Endothelial cell of umbilical vein (primary cell): ENCODE measurements around the gene MASP1. TPM values are rescaled to one million over a fixed set of nuclear protein-coding genes. Genes with fewer than 3 reads are reported as not detected.
A peak's percentile ranks its signal among the peaks of the same experiment; 100 is the strongest.

Experiments
- BruUV-seq: library from RNA; stranded (reverse); fragments of 400-500 nt; replicated peaks from 2 replicates; lab custom pipeline; 2021; lab: Mats Ljungman, UMichigan
- CTCF ChIA-PET: fragments of 300-600, 350-600 bp; sonication (Branson Sonifier 250); formaldehyde crosslinking; loops from one replicate; lab custom pipeline; 2021; ENCODE audit warnings: antibody characterized with exemption, inconsistent platforms; lab: Charles Lee
- POLR2A ChIA-PET: fragments of 300-600, 350-600 bp; sonication (Branson Sonifier 250); formaldehyde crosslinking; loops from one replicate; lab custom pipeline; 2021; ENCODE audit warnings: antibody characterized with exemption, inconsistent platforms; lab: Charles Lee
- DNase-seq: peaks from one replicate; pipeline ENCODE4 v3.0.0-alpha.2; 2011; ENCODE audit warnings: low read depth, low spot score
- FAIRE-seq: peaks from 2 replicates; lab custom pipeline; 2011; peaks lifted over from hg19 to GRCh38; lab: Jason Lieb, UNC
- H2AFZ ChIP-seq: 2 replicates; pipeline ENCODE4 v1.6.0; 2012; ENCODE audit warnings: low read depth, low read length, control low read depth, inconsistent platforms
- H3K27ac ChIP-seq: 2 replicates; pipeline ENCODE4 v1.5.1; 2011; ENCODE audit warnings: low read depth, mild to moderate bottlenecking, control low read depth, low read length, moderate library complexity; ENCODE audit not compliant: insufficient read depth
- H3K27me3 ChIP-seq, 2 experiments: 2 replicates each; pipeline versions ENCODE4 v1.6.0 to v1.6.1; 2011; ENCODE audit warnings: low read length in 2 of 2, mixed read lengths in 1 of 2; ENCODE audit not compliant: control insufficient read depth in 2 of 2, insufficient read depth in 2 of 2
- H3K36me3 ChIP-seq, 2 experiments: 2 replicates in 1 of 2; 3 replicates in 1 of 2; pipeline ENCODE4 v1.5.1; 2011; ENCODE audit warnings: low read length in 2 of 2, mild to moderate bottlenecking in 1 of 2, moderate library complexity in 1 of 2; ENCODE audit not compliant: control insufficient read depth in 2 of 2, insufficient read depth in 2 of 2; ENCODE audit errors: extremely low read depth in 1 of 2
- H3K4me1 ChIP-seq: 3 replicates; pipeline ENCODE4 v1.5.1; 2011; ENCODE audit warnings: mild to moderate bottlenecking, low read length; ENCODE audit not compliant: control insufficient read depth, insufficient read depth; ENCODE audit errors: extremely low read depth
- H3K4me2 ChIP-seq: 2 replicates; pipeline ENCODE4 v1.6.1; 2011; ENCODE audit warnings: low read length, control low read depth, mixed read lengths; ENCODE audit not compliant: insufficient read depth
- H3K4me3 ChIP-seq, 3 experiments: fragments of 200-600 bp in 1 of 3; sonication (generic), shearing (Covaris generic) in 1 of 3; replicated peaks in 1 of 3; 2 replicates each; pipeline ENCODE4 v1.5.1; 2011 to 2016; ENCODE audit warnings: control low read depth in 3 of 3, low read length in 3 of 3, mild to moderate bottlenecking in 2 of 3, inconsistent platforms in 1 of 3, low read depth in 1 of 3, moderate library complexity in 1 of 3; ENCODE audit not compliant: insufficient read depth in 1 of 3
- H3K79me2 ChIP-seq: 2 replicates; pipeline ENCODE4 v1.6.0; 2012; ENCODE audit warnings: low read length, inconsistent platforms; ENCODE audit not compliant: control insufficient read depth, insufficient read depth
- H3K9ac ChIP-seq: replicated peaks from 2 replicates; pipeline ENCODE3; 2011; ENCODE audit warnings: low read length, control low read depth; ENCODE audit not compliant: insufficient read depth; ENCODE audit errors: extremely low read depth
- H3K9me1 ChIP-seq: replicated peaks from 3 replicates; pipeline ENCODE4 v1.6.0; 2011; ENCODE audit warnings: mild to moderate bottlenecking, low read length; ENCODE audit not compliant: control insufficient read depth, insufficient read depth; ENCODE audit errors: extremely low read depth
- H3K9me3 ChIP-seq: replicated peaks from 2 replicates; pipeline ENCODE4 v1.5.1; 2012; ENCODE audit warnings: low read length, inconsistent platforms; ENCODE audit not compliant: control insufficient read depth, insufficient read depth
- H4K20me1 ChIP-seq: replicated peaks from 2 replicates; pipeline ENCODE3; 2011; ENCODE audit warnings: mild to moderate bottlenecking, low read length; ENCODE audit not compliant: control insufficient read depth, insufficient read depth; ENCODE audit errors: extremely low read depth
- EZH2 ChIP-seq: IDR thresholded peaks from 2 replicates; pipeline ENCODE4 v1.6.1; 2012; ENCODE audit warnings: borderline replicate concordance, low read depth, mild to moderate bottlenecking, moderate library complexity, low read length, inconsistent platforms; ENCODE audit not compliant: severe bottlenecking
- FOS ChIP-seq: IDR thresholded peaks from 2 replicates; pipeline ENCODE4 v1.6.1; 2011; ENCODE audit warnings: mild to moderate bottlenecking, low read length, moderate library complexity, borderline replicate concordance; ENCODE audit not compliant: insufficient read depth
- GATA2 ChIP-seq: IDR thresholded peaks from 2 replicates; pipeline ENCODE4 v1.7.0; 2011; ENCODE audit warnings: low read depth, mild to moderate bottlenecking, moderate library complexity, mixed read lengths, low read length; ENCODE audit not compliant: insufficient read length, insufficient read depth
- JUN ChIP-seq: IDR thresholded peaks from 2 replicates; pipeline ENCODE4 v1.6.1; 2011; ENCODE audit warnings: borderline replicate concordance, low read depth; ENCODE audit not compliant: insufficient read length, insufficient read depth
- MYC ChIP-seq: IDR thresholded peaks from one replicate; pipeline ENCODE4 v1.6.1; 2011; ENCODE audit warnings: mild to moderate bottlenecking, low read depth, low read length
- POLR2A ChIP-seq: IDR thresholded peaks from 2 replicates; pipeline ENCODE4 v1.6.1; 2012; ENCODE audit warnings: low read depth, mild to moderate bottlenecking, control low read depth, low read length
- POLR2AphosphoS5 ChIP-seq: IDR thresholded peaks from 2 replicates; pipeline ENCODE4 v1.6.1; 2012; ENCODE audit warnings: low read depth, mild to moderate bottlenecking, control low read depth, low read length, moderate library complexity; ENCODE audit not compliant: insufficient read depth
- dilution Hi-C: fragments of 300-500 bp; cut with MboI; formaldehyde crosslinking; loops from one replicate; pipeline ENCODE4 v1.15.0; 2019; ENCODE audit warnings: low sequenced_read_pairs; ENCODE audit not compliant: extremely low pct_ligation_motif_present
- intact Hi-C: fragments of 100-400 bp; cut with micrococcal nuclease; formaldehyde crosslinking; loops from one replicate; pipeline ENCODE4 v1.10.0; 2022
- polyA plus RNA-seq, 4 experiments: library from polyadenylated mRNA; depleted of rRNA in 3 of 4; stranded (reverse) in 3 of 4; unstranded in 1 of 4; fragments of >200 nt; gene quantifications; 2 replicates each; pipeline versions ENCODE4 v1.2.1 to v1.2.3, GENCODE V29; 2011 to 2012; ENCODE audit warnings: missing spikeins in 1 of 4
- total RNA-seq: library from RNA; stranded (reverse); gene quantifications from 2 replicates; pipeline ENCODE4 v1.2.3, GENCODE V29; 2021
- TF ChIP-seq, protein P1 (sequence below): IDR thresholded peaks from 2 replicates; pipeline ENCODE4 v1.6.1; 2011; ENCODE audit not compliant: insufficient read depth, insufficient read length
- TF ChIP-seq, protein P2 (sequence below), 2 donors: IDR thresholded peaks; 1 replicate in 1 of 2; 2 replicates in 1 of 2; pipeline ENCODE4 v1.5.1; 2011; ENCODE audit warnings: low read length in 2 of 2, mild to moderate bottlenecking in 2 of 2, moderate library complexity in 2 of 2, control low read depth in 1 of 2, inconsistent platforms in 1 of 2, low read depth in 1 of 2; ENCODE audit not compliant: insufficient read depth in 1 of 2; ENCODE audit errors: extremely low read depth in 1 of 2

Gene MASP1
- total and polyA plus RNA-seq, 2 donors (not counting 3 experiments of a cell fraction or from before 2014, with no cell fraction given), result 0.31 to 0.50 TPM

DNA sequence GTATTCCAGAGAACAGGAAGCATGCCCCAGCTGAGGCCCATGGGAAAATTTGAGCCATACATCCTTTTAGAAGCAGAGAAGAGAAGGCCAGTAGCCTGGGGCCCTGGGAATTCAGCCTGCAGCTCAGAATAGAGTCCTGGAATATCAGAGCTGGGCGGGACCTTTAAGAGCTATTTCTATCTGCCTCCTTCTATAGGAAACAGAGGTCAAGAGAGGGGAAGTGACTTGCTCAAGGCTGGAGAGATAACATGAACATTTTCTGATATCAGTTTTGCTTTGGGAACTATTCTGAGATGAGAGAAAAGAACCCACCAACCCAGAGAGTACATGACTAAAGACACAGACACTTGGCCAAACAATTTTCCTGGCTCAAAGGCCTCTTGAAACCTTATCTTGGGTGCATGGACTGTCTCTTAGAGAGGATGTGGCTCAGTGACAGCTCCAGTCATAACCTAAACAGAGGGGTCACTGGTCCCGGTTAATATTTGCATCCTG, 26.0 kb downstream of the MASP1 start:
- Histone ChIP-seq H3K36me3 (no peaks in the 10 kb centered on the region), H3K9ac (no peak overlapping the region), H3K9me1 (no peaks in the 10 kb centered on the region), H3K79me2 (no peaks in the 10 kb centered on the region), H4K20me1 (no peaks in the 10 kb centered on the region), H3K4me2 (peak overlapping the region; percentile 3), H3K4me1 (peaks cover 32% of the 10 kb centered on the region), H3K9me3 (no peaks in the 10 kb centered on the region), H3K27ac (peak overlapping the region; percentile 47), H3K4me3 (no peak overlapping the region), H3K27me3 (no peaks in the 10 kb centered on the region), H2AFZ (no peak overlapping the region)
- FAIRE-seq (peak; percentile 89), DNase-seq (peak; percentile 94)
- intact Hi-C loops, result loop anchor here (1.0 kb wide), 1 partner anchor 54 kb away; no protein-coding TSS in a partner anchor
- ChIA-PET CTCF (interaction anchor here (0.7 to 5.1 kb wide), 6 partner anchors 11 to 414 kb away, joined by 3 to 23 read pairs (median 4); no protein-coding TSS in a partner anchor), POLR2A (no interaction called here)
- TF ChIP-seq GATA2, result peak; percentile 97
- peak; percentile 67 for TF ChIP-seq POLR2AphosphoS5
- TF ChIP-seq FOS, result peak; percentile 67
- peak; percentile 39 for TF ChIP-seq POLR2A
- TF ChIP-seq JUN, result peak; percentile 35
- TF ChIP-seq EZH2, result no peak
- TF ChIP-seq, protein P1, sequence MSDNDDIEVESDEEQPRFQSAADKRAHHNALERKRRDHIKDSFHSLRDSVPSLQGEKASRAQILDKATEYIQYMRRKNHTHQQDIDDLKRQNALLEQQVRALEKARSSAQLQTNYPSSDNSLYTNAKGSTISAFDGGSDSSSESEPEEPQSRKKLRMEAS, result no peak
- TF ChIP-seq, protein P2, sequence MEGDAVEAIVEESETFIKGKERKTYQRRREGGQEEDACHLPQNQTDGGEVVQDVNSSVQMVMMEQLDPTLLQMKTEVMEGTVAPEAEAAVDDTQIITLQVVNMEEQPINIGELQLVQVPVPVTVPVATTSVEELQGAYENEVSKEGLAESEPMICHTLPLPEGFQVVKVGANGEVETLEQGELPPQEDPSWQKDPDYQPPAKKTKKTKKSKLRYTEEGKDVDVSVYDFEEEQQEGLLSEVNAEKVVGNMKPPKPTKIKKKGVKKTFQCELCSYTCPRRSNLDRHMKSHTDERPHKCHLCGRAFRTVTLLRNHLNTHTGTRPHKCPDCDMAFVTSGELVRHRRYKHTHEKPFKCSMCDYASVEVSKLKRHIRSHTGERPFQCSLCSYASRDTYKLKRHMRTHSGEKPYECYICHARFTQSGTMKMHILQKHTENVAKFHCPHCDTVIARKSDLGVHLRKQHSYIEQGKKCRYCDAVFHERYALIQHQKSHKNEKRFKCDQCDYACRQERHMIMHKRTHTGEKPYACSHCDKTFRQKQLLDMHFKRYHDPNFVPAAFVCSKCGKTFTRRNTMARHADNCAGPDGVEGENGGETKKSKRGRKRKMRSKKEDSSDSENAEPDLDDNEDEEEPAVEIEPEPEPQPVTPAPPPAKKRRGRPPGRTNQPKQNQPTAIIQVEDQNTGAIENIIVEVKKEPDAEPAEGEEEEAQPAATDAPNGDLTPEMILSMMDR (IDR thresholded peaks at IDR 0.05; ENCODE audit: extremely low read depth in 1 of 2, insufficient read depth in 1 of 2, low read depth in 1 of 2, low read length in 2 of 2), result no peak
- no peak for TF ChIP-seq MYC
- no TSS peak for BruUV-seq
- dilution Hi-C loops, result no loop called here
